Neural cell (in vitro differentiated cells): ENCODE results near the gene APOL4. TPM values are rescaled to one million over a fixed set of nuclear protein-coding genes. Genes with fewer than 3 reads are reported as not detected.

Experiments
- H2AFZ ChIP-seq: fragments of 200-600, 300-800 bp; sonication (generic), shearing (Covaris generic); 2 replicates; pipeline ENCODE4 v1.6.0; 2014; ENCODE audit warnings: low read depth, mild to moderate bottlenecking, antibody characterized with exemption, low read length, moderate library complexity
- H3F3A ChIP-seq: fragments of 200-600 bp; shearing (Covaris generic); 2 replicates; pipeline ENCODE4 v1.6.1; 2016; ENCODE audit warnings: mild to moderate bottlenecking, moderate library complexity, mixed read lengths, antibody characterized with exemption, low read length; ENCODE audit not compliant: insufficient read depth, poor library complexity, severe bottlenecking
- H3K27ac ChIP-seq: fragments of 200-600, 300-800 bp; sonication (generic), shearing (Covaris generic); 2 replicates; pipeline ENCODE4 v1.5.1; 2014; ENCODE audit warnings: mild to moderate bottlenecking, low read length, moderate library complexity
- H3K27me3 ChIP-seq: fragments of 300-800, 200-600 bp; sonication (generic), shearing (Covaris generic); 2 replicates; pipeline ENCODE4 v1.6.0; 2014; ENCODE audit warnings: mild to moderate bottlenecking, low read depth, low read length, moderate library complexity; ENCODE audit not compliant: insufficient read depth
- H3K36me3 ChIP-seq: fragments of 300-800, 200-600 bp; sonication (generic), shearing (Covaris generic); 2 replicates; pipeline ENCODE4 v1.5.1; 2014; ENCODE audit warnings: mild to moderate bottlenecking, antibody characterized with exemption, low read length, moderate library complexity; ENCODE audit not compliant: insufficient read depth
- H3K4me2 ChIP-seq: fragments of 300-800, 200-600 bp; sonication (generic), shearing (Covaris generic); 2 replicates; pipeline ENCODE4 v1.6.0; 2014; ENCODE audit warnings: mild to moderate bottlenecking, low read length
- H3K4me3 ChIP-seq: fragments of 300-800, 200-600 bp; sonication (generic), shearing (Covaris generic); 2 replicates; pipeline ENCODE4 v1.5.1; 2014; ENCODE audit warnings: mild to moderate bottlenecking, low read length, moderate library complexity
- H3K79me2 ChIP-seq: fragments of 200-600 bp; shearing (Covaris generic); replicated peaks from 2 replicates; pipeline ENCODE4 v1.6.0; 2014; ENCODE audit warnings: mild to moderate bottlenecking, low read length, moderate library complexity; ENCODE audit not compliant: insufficient read depth
- H3K9ac ChIP-seq: fragments of 300-800, 200-600 bp; sonication (generic), shearing (Covaris generic); 2 replicates; pipeline ENCODE4 v1.6.1; 2016; ENCODE audit warnings: mild to moderate bottlenecking, low read length, mixed read lengths
- H3K9me2 ChIP-seq: fragments of 200-600 bp; shearing (Covaris generic); 2 replicates; pipeline ENCODE4 v1.6.1; 2016; ENCODE audit warnings: mild to moderate bottlenecking, low read length, mixed read lengths; ENCODE audit not compliant: insufficient read depth
- H3K9me3 ChIP-seq: fragments of 200-600, 300-800 bp; sonication (generic), shearing (Covaris generic); 2 replicates; pipeline ENCODE4 v1.6.1; 2016; ENCODE audit warnings: mild to moderate bottlenecking, mixed run types, low read length, moderate library complexity, mixed read lengths
- H4K20me1 ChIP-seq: fragments of 200-600 bp; shearing (Covaris generic); 2 replicates; pipeline ENCODE4 v1.6.1; 2016; ENCODE audit warnings: mild to moderate bottlenecking, mixed run types; ENCODE audit not compliant: insufficient read depth
- EP300 ChIP-seq: fragments of 450-650 bp; conservative IDR thresholded peaks from 2 replicates; pipeline ENCODE4 v1.6.1; 2014; ENCODE audit warnings: antibody characterized with exemption, mild to moderate bottlenecking, moderate library complexity; ENCODE audit not compliant: poor library complexity, severe bottlenecking
- EZH2 ChIP-seq: fragments of 200-600, 300-800 bp; shearing (Covaris generic), sonication (generic); IDR thresholded peaks from 2 replicates; pipeline ENCODE4 v1.6.1; 2014; ENCODE audit warnings: antibody characterized with exemption, low read length, borderline replicate concordance, mild to moderate bottlenecking; ENCODE audit not compliant: insufficient read depth, poor library complexity, severe bottlenecking
- MXI1 ChIP-seq: fragments of 450-650 bp; conservative IDR thresholded peaks from 2 replicates; pipeline ENCODE4 v1.6.1; 2014; ENCODE audit warnings: antibody characterized with exemption, mild to moderate bottlenecking; ENCODE audit not compliant: poor library complexity, severe bottlenecking
- POLR2AphosphoS5 ChIP-seq: IDR thresholded peaks from 2 replicates; pipeline ENCODE4 v1.6.1; 2012
- RAD21 ChIP-seq: fragments of 450-650 bp; conservative IDR thresholded peaks from 2 replicates; pipeline ENCODE4 v1.6.1; 2014; ENCODE audit warnings: antibody characterized with exemption, mild to moderate bottlenecking, moderate library complexity
- SMC3 ChIP-seq: fragments of 450-650 bp; conservative IDR thresholded peaks from 2 replicates; pipeline ENCODE4 v1.6.1; 2014; ENCODE audit warnings: antibody characterized with exemption, mild to moderate bottlenecking, moderate library complexity; ENCODE audit not compliant: poor library complexity
- TAF1 ChIP-seq: IDR thresholded peaks from 2 replicates; pipeline ENCODE4 v1.6.1; 2012; ENCODE audit warnings: low read depth
- polyA plus RNA-seq: library from polyadenylated mRNA; depleted of rRNA; stranded (reverse); fragments of >200 nt; gene quantifications from 2 replicates; pipeline ENCODE4 v1.2.3, GENCODE V29; 2014
- TF ChIP-seq, protein P1 (sequence below): fragments of 450-650 bp; IDR thresholded peaks from 2 replicates; pipeline ENCODE4 v1.5.1; 2014; ENCODE audit warnings: antibody characterized with exemption, mild to moderate bottlenecking, moderate library complexity; ENCODE audit not compliant: poor library complexity, severe bottlenecking
- TF ChIP-seq, protein P2 (sequence below): IDR thresholded peaks from 2 replicates; pipeline ENCODE4 v1.6.1; 2012; ENCODE audit warnings: borderline replicate concordance

Gene APOL4
- polyA plus RNA-seq, 1 donor from 2014 or later, result not detected

DNA sequence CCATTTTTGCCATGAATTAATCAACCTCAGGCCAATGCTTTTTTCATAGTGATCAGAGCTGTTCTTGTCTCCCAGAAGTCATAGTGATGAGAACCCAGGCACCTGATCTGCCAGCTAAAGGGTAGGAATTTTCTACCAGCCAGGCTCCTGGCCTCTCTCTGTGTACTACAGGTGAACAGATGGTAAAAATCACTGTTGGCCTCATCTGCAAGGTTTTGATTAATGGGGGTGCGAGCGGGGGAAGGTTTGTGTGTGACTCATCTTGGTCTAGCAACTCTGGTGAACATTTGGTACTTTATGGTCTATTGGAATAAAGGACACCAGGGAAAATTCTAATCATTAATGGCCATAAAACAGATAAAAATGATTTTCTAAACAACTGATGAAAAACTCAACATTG, 14.4 kb upstream of the APOL4 start:
- Histone ChIP-seq H3K9ac (no peak overlapping the region), H3K79me2 (no peaks in the 10 kb centered on the region), H2AFZ (no peak overlapping the region), H3K27ac (no peak overlapping the region), H4K20me1 (no peaks in the 10 kb centered on the region), H3K4me3 (no peak overlapping the region), H3K27me3 (no peaks in the 10 kb centered on the region), H3K4me2 (no peak overlapping the region), H3K9me2 (no peaks in the 10 kb centered on the region), H3F3A (no peaks in the 10 kb centered on the region), H3K9me3 (no peaks in the 10 kb centered on the region), H3K36me3 (no peaks in the 10 kb centered on the region)
- TF ChIP-seq POLR2AphosphoS5 (no peak), EP300 (no peak), SMC3 (no peak), RAD21 (no peak), EZH2 (no peak), MXI1 (no peak), TAF1 (no peak)
- TF ChIP-seq, protein P1, sequence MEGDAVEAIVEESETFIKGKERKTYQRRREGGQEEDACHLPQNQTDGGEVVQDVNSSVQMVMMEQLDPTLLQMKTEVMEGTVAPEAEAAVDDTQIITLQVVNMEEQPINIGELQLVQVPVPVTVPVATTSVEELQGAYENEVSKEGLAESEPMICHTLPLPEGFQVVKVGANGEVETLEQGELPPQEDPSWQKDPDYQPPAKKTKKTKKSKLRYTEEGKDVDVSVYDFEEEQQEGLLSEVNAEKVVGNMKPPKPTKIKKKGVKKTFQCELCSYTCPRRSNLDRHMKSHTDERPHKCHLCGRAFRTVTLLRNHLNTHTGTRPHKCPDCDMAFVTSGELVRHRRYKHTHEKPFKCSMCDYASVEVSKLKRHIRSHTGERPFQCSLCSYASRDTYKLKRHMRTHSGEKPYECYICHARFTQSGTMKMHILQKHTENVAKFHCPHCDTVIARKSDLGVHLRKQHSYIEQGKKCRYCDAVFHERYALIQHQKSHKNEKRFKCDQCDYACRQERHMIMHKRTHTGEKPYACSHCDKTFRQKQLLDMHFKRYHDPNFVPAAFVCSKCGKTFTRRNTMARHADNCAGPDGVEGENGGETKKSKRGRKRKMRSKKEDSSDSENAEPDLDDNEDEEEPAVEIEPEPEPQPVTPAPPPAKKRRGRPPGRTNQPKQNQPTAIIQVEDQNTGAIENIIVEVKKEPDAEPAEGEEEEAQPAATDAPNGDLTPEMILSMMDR, result no peak
- TF ChIP-seq, protein P2, sequence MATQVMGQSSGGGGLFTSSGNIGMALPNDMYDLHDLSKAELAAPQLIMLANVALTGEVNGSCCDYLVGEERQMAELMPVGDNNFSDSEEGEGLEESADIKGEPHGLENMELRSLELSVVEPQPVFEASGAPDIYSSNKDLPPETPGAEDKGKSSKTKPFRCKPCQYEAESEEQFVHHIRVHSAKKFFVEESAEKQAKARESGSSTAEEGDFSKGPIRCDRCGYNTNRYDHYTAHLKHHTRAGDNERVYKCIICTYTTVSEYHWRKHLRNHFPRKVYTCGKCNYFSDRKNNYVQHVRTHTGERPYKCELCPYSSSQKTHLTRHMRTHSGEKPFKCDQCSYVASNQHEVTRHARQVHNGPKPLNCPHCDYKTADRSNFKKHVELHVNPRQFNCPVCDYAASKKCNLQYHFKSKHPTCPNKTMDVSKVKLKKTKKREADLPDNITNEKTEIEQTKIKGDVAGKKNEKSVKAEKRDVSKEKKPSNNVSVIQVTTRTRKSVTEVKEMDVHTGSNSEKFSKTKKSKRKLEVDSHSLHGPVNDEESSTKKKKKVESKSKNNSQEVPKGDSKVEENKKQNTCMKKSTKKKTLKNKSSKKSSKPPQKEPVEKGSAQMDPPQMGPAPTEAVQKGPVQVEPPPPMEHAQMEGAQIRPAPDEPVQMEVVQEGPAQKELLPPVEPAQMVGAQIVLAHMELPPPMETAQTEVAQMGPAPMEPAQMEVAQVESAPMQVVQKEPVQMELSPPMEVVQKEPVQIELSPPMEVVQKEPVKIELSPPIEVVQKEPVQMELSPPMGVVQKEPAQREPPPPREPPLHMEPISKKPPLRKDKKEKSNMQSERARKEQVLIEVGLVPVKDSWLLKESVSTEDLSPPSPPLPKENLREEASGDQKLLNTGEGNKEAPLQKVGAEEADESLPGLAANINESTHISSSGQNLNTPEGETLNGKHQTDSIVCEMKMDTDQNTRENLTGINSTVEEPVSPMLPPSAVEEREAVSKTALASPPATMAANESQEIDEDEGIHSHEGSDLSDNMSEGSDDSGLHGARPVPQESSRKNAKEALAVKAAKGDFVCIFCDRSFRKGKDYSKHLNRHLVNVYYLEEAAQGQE, result no peak

DNA sequence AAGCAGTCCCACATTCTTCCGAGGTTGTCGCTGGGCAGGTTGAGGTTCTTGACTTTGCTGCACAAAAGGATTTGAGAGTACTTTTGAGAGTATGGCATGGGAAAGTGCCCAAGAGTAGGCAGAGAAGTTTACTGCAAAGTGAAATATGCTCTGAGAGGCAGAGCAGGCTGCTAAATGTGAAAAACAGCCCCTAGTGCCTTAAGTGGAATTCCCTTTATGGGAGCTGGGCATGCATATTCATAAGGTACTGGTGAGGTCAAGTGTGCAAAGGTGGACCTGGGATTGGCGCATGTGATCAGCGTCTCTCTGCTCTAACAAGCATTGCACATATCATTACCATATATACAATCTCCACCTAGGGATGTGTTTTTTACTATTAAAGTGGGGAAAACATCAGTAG, 12.0 kb upstream of the APOL4 start:
- Histone ChIP-seq H3K9me2 (no peaks in the 10 kb centered on the region), H2AFZ (no peak overlapping the region), H3K4me2 (no peak overlapping the region), H3F3A (no peaks in the 10 kb centered on the region), H3K27me3 (no peaks in the 10 kb centered on the region), H3K27ac (no peak overlapping the region), H3K36me3 (no peaks in the 10 kb centered on the region), H3K4me3 (no peak overlapping the region), H3K9me3 (no peaks in the 10 kb centered on the region), H4K20me1 (no peaks in the 10 kb centered on the region), H3K79me2 (no peaks in the 10 kb centered on the region), H3K9ac (no peak overlapping the region)
- TF ChIP-seq RAD21 (no peak), EZH2 (no peak), SMC3 (no peak), MXI1 (no peak), POLR2AphosphoS5 (no peak), TAF1 (no peak), EP300 (no peak)
- TF ChIP-seq, protein P1, result no peak
- TF ChIP-seq, protein P2, result no peak
